ENCODE measurements around the gene NUB1. TPM values are rescaled to one million over a fixed set of nuclear protein-coding genes. Genes with fewer than 3 reads are reported as not detected.

The NUB1 gene
- total RNA-seq, 2 donors from 2014 or later = 30.6 to 37.3 TPM

DNA sequence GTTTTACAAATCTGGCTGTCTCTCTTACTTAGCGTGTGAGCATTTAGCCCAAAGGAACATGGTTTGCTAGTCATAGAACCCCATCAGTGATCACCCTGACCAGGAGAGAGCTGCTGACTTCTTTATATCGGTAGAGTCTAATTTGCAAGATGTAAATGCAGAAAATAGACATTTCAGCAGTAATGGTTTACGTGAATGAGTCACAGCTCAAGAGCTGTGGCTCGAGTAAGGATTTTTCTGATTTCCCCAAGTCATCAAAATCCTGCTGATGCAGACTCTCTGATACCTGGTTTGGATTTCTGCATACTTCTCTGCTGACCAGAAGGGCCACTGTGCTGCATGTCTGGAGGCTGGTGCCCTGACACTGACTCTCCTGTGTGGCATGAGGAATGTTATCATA is 25.7 kb downstream of the NUB1 start:
- DNase-seq (no peak), ATAC-seq (no peak)
- intact Hi-C loops (cut with DNase I) = loop anchor here in 1 of 2 donors (5.0 kb wide), 1 partner anchor 390 kb away; no protein-coding TSS in a partner anchor

DNA sequence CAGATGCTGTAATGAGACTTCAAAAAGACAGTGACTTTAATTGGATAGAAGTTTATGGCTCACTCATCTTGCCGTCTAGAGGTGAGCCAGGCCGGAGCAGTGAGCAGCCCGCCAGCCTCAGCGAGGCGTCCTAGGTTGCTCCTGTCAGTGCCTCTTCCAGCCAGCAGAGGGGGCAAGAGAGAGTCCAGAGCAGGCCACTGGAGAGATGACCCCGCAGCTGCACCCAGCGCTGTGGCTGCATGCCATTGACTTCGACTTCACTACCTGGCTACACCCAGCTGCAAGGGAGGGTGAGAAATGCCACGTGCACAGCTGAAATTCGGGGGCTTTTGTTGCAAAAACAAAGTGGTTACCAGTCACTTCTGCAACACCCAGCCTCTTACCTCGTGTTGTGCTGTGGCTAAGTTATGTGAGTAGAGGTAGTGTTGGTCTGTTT is 26.5 kb downstream of the NUB1 start:
- ATAC-seq = peak; percentile 96 to 97
- intact Hi-C loops (cut with DNase I) = loop anchor here (1.0 to 5.0 kb wide), 3 partner anchors 80 to 391 kb away; no protein-coding TSS in a partner anchor

GRCh38 chr7:151371266-151371665 is 29.7 kb downstream of the NUB1 start:
- DNase-seq (no peak), ATAC-seq (no peak)
- intact Hi-C loops (cut with DNase I) = loop anchor here in 1 of 2 donors (5.0 kb wide), 1 partner anchor 76 kb away; no protein-coding TSS in a partner anchor

More for the DNA sequence above, 26.5 kb downstream of the NUB1 start:
- DNase-seq = peak; percentile 85

GRCh38 chr7:151372612-151373265 is 31.1 kb downstream of the NUB1 start:
- intact Hi-C loops (cut with DNase I) = loop anchor here in 1 of 2 donors (5.0 kb wide), 1 partner anchor 75 kb away; no protein-coding TSS in a partner anchor
- DNase-seq = no peak
- no peak for ATAC-seq

GRCh38 chr7:151373599-151373998 is 32.0 kb downstream of the NUB1 start:
- intact Hi-C loops (cut with DNase I) = loop anchor here in 1 of 2 donors (5.0 kb wide), 1 partner anchor 74 kb away; no protein-coding TSS in a partner anchor
- DNase-seq = no peak
- no peak for ATAC-seq

DNA sequence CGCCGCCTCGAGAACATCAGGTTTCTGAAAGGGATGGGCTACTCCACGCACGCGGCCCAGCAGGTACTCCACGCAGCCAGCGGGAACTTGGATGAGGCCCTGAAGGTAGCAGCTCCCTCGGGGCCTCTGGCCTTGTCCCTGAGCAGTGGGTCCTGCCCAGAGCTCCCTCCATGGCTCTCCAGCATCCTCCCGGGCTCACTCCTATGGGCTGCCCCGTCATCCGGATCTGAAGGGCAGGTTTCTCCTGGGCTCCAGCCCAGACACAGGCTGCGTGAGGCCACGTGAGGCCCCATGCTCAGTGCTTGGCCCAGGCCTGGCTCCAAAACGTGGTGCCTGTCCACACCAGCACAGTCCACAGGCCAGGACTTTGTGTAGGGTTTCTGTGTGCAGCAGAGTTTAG is 32.5 kb downstream of the NUB1 start:
- intact Hi-C loops (cut with DNase I) = loop anchor here in 1 of 2 donors (5.0 kb wide), 1 partner anchor 73 kb away; no protein-coding TSS in a partner anchor
- DNase-seq = no peak
- ATAC-seq = peak in 1 of 2 donors; percentile 14

GRCh38 chr7:151374726-151375125 is 33.1 kb downstream of the NUB1 start:
- DNase-seq (no peak), ATAC-seq (no peak)
- intact Hi-C loops (cut with DNase I) = loop anchor here in 1 of 2 donors (5.0 kb wide), 1 partner anchor 73 kb away; no protein-coding TSS in a partner anchor

DNA sequence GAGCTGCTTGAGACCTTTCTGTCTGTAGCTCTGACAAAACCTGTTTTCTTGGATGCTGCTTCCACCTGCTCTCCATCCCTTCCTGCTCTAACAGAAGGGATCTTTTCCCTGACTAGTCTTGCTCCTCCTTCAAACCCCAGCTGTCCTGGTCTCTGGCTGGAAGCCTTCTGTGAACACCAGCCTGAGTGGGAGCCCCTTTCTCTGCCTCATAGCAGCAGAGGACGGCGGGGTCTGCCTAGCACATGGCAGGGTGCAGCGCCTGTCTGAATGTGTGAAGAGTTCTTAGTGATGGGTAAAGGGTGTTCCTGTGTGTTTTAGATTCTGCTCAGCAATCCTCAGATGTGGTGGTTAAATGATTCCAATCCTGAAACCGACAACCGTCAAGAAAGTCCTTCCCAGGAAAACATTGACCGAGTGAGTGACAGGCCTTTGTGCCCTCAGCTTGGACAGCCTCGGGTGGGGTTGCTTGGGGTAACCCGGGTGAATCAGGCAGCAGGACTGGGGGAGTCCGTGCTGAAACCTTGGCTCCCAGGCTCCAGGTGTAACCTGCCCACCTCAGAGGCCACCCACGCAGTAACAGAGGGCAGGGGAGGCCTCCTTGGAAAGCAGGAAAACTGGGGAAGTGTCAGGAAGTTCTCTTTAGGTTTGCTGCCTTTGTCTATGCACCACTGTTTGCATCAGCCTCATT is 34.1 kb downstream of the NUB1 start:
- no peak for ATAC-seq
- no peak for DNase-seq
- intact Hi-C loops (cut with DNase I) = no loop called here

DNA sequence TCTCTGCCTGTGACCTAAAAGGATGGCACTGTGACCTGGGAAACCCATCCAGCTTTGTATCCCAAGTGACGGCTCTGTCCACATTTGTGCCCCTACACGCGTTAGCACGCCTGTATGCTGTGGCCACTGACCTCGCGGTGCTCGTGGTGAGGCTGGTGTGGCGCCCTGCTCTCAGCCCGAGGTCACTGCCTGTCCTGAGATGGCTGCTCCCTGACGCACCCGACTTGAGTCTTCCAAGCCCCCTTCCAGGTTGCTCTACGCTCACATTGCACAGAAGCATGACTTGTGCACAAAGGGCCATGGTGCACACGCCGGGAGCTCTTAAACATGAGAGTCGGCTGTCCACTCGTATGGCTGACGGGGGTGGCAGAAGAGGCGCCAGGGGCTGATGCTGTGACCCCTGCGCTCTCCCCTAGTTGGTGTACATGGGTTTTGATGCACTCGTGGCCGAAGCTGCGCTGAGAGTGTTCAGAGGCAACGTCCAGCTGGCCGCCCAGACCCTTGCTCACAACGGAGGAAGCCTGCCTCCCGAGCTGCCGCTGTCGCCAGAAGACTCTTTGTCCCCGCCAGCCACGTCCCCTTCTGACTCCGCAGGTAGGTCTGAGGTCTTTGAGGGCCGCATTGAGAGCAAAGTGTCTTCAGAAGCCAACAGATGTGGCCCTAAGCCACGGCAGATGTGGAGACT is 34.7 kb downstream of the NUB1 start:
- ATAC-seq (no peak), DNase-seq (no peak)
- intact Hi-C loops (cut with DNase I) = no loop called here

DNA sequence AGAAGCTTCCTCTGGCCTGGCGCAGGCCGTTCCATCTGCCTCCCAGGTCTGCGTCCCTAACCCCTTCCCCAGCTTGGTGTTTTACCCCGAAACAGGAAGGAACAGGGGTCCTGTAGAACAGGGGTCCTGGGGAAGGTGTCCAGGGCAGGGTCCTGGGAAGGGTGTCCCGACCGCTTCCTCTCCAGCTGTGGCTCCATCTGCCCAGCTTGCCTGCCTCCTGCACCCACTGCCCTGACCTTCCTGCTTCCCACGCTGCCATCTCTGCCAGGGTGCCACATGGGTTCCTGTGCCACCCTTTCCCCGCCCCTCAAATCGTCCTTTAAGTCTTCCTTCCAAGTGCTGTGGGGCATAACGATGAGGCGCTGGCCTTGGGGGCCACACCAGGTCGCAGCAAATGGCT is 35.8 kb downstream of the NUB1 start:
- ATAC-seq (no peak), DNase-seq (no peak)
- intact Hi-C loops (cut with DNase I) = no loop called here

- DNase-seq = no peak
- ATAC-seq = no peak
- intact Hi-C loops (cut with DNase I) = no loop called here
These were observed 36.4 kb downstream of the NUB1 start for GRCh38 chr7:151378011-151378410.

GRCh38 chr7:151378496-151379192 is 37.0 kb downstream of the NUB1 start:
- intact Hi-C loops (cut with DNase I) = no loop called here
- ATAC-seq = no peak
- DNase-seq = no peak

DNA sequence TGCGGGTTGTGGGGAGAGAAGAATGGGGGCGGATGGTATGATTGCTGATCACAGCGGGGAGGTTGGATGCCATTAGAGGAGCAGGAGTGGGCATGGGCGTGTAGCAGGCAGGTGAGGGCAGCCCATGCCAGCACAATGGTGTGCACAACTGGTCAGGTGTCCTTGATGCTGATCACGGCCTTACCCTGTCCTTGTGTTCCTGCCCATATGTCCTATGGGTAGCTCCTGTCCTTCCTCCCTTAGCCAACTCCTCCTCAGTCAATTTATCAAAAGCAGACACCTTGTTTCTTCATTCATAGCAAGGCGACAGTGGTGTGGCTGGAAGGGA is 37.5 kb downstream of the NUB1 start:
- no peak for ATAC-seq
- intact Hi-C loops (cut with DNase I) = no loop called here
- no peak for DNase-seq

DNA sequence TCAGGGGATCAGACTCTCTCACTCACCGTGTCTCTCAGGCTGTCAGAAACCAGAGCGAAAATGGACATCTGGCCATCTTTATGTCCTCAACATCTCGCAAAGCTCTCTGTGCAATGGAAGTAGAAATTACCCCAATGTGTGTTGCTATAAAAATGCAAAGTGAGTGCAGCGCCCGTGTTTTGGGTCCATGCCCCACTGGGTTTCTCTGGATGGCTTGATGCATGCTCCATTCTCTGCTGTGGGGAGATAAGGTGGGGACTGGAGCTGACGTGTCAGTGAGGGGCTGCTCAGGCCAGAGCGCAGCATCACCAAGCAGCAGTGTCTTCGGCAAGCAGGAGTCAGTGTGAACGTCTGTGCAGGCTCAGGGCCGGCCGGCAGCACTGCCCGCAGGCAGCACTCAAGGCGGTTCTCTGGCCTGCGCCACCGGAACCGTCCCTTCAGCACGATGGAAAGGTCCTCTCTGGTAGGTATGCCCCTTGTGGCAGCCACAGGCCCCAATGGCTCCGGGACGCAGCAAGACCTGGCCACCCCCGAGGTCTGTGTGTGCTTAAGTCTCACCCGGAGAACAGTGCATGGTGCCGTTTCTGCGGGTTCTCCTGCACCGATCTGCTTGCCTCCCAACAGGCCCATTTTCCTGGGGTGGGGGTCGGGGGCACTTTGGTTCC is 38.1 kb downstream of the NUB1 start:
- intact Hi-C loops (cut with DNase I) = no loop called here
- DNase-seq (no peak), ATAC-seq (no peak)

DNA sequence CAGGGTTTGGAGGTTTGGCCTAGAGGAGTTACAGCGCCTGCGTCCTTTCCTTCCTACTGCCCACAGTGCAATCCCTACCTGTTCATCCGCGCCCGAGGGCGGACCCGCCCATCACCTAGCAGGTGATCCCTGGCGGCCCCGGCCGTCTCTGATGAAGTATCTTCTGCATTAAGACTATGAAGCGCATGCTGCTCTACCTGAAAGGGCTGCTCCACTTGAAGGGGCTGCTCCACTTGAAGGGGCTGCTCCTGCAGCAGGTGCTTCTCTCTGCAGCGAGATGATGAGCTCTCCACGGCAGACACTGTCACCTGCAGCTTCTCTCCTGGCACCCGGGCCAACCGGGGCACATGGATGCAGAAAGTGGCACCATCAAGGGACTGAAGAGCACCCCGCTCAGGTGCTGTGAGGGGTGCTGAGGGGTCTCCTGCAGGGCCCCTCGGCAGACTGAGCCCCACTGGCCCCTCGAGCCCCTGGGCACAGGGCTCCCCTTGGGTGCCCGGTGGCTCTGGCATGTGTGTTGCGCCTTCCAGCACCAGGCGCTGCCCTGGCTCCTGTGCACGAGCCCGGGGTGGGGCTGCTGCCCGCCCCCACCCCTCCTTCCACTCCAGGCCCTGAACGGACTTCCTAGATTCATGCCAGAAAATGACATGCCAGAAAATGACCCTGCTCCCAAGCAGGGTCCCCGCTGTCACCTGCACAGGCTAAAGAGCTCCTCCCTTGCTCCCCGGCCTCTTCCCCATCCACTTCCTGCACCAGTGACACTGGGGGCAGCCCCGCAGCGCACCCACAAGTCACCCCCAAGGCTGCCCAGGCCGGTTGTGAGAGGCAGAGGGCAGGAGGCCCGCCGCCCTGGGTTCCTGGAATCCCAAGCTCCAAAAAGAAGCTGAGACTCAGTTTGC is 38.8 kb downstream of the NUB1 start:
- DNase-seq (no peak), ATAC-seq (no peak)
- intact Hi-C loops (cut with DNase I) = no loop called here

- ATAC-seq (no peak), DNase-seq (no peak)
- intact Hi-C loops (cut with DNase I) = no loop called here
These were observed 39.4 kb downstream of the NUB1 start for GRCh38 chr7:151381098-151381347.

GRCh38 chr7:151381348-151382078 is 39.9 kb downstream of the NUB1 start:
- intact Hi-C loops (cut with DNase I) = no loop called here
- DNase-seq (no peak), ATAC-seq (peak; percentile 27 to 28)

All from left cardiac atrium (tissue), 4 donors.